Lung (tissue), 12 donors: Measurements from ENCODE around the gene NET1. TPM values are rescaled to one million over a fixed set of nuclear protein-coding genes. Genes with fewer than 3 reads are reported as not detected.

Experiments used
- ATAC-seq: fragments of 200-7000 bp; cut with Tn5 transposase; one replicate; pipeline ENCODE4 v1.9.1; 2020; ENCODE audit warnings: moderate number of reproducible peaks; ENCODE audit not compliant: insufficient read depth, low FRiP score
- DNase-seq, 3 donors: peaks; one replicate each; pipeline ENCODE4 v3.0.0-alpha.2; 2013 to 2017
- H3K27ac ChIP-seq, 2 donors: one replicate each; pipeline ENCODE4 v1.5.1; 2013; ENCODE audit warnings: mild to moderate bottlenecking in 2 of 2, moderate library complexity in 2 of 2, control low read depth in 1 of 2, inconsistent platforms in 1 of 2, low read depth in 1 of 2, low read length in 1 of 2
- H3K27me3 ChIP-seq, 3 donors: one replicate each; pipeline ENCODE4 v1.5.1; 2013; ENCODE audit warnings: low read length in 2 of 3; ENCODE audit not compliant: control insufficient read depth in 3 of 3, insufficient read depth in 3 of 3
- H3K36me3 ChIP-seq, 4 donors: one replicate each; pipeline ENCODE4 v1.5.1; 2013; ENCODE audit warnings: low read length in 4 of 4, mild to moderate bottlenecking in 1 of 4, moderate library complexity in 1 of 4; ENCODE audit not compliant: control insufficient read depth in 4 of 4, insufficient read depth in 4 of 4
- H3K4me1 ChIP-seq, 5 donors: one replicate each; pipeline ENCODE4 v1.5.1; 2013; ENCODE audit warnings: low read length in 5 of 5, mild to moderate bottlenecking in 2 of 5, moderate library complexity in 1 of 5; ENCODE audit not compliant: control insufficient read depth in 5 of 5, insufficient read depth in 5 of 5
- H3K4me3 ChIP-seq: one replicate; pipeline ENCODE4 v1.5.1; 2013; ENCODE audit warnings: mild to moderate bottlenecking, control low read depth, moderate library complexity
- H3K9ac ChIP-seq, 2 donors: one replicate each; pipeline ENCODE4 v1.5.1; 2013; ENCODE audit warnings: low read length in 2 of 2, control low read depth in 1 of 2; ENCODE audit not compliant: insufficient read depth in 1 of 2
- H3K9me3 ChIP-seq, 4 donors: one replicate each; pipeline ENCODE4 v1.5.1; 2013; ENCODE audit warnings: low read length in 3 of 4, mild to moderate bottlenecking in 1 of 4, moderate library complexity in 1 of 4; ENCODE audit not compliant: control insufficient read depth in 4 of 4, insufficient read depth in 3 of 4
- CTCF ChIP-seq: IDR thresholded peaks from 2 replicates; pipeline ENCODE4 v1.5.1; 2012; ENCODE audit warnings: mild to moderate bottlenecking; ENCODE audit errors: control extremely low read depth, extremely low read depth
- WGBS, 2 donors: extraction: QIAGEN DNeasy Blood & Tissue Kit; methylation state at CpG; one replicate each; pipeline ENCODE4 v1.1.7; 2013; 5-methylcytosine and 5-hydroxymethylcytosine counted together
- polyA plus RNA-seq, 2 donors: library from polyadenylated mRNA; stranded (reverse); fragments of 200-250 nt; gene quantifications; one replicate each; pipeline ENCODE4 v1.2.1, GENCODE V29; 2013
- total RNA-seq, 2 donors: library from RNA; depleted of rRNA in 1 of 2; stranded (reverse); fragments of >200 nt in 1 of 2; gene quantifications; one replicate each; pipeline ENCODE4 v1.2.1, GENCODE V29; 2014 to 2021
- donor health status: control.
- donor health status: control.
- donor health status: Bipolar disorder and iron deficiency.
- donor health status: healthy.
- donor health status: DM: yes; HTN: yes; CAD: no.

The NET1 gene
- total and polyA plus RNA-seq, 4 donors = 17.4 to 98.7 (median 35.9) TPM

- ATAC-seq (no peak), DNase-seq (no peak)
- Histone ChIP-seq H3K27ac (no peak overlapping the region), H3K9me3 (peaks cover 0 to 7% (median 0%) of the 10 kb centered on the region in 4 donors), H3K9ac (no peak overlapping the region), H3K27me3 (no peaks in the 10 kb centered on the region), H3K4me1 (peaks cover 0 to under 1% (median 0%) of the 10 kb centered on the region in 5 donors), H3K36me3 (no peaks in the 10 kb centered on the region), H3K4me3 (no peak overlapping the region)
- TF ChIP-seq CTCF = no peak
- WGBS, 2 donors = 91 to 93% methylated on average over 28 of the region's 28 CpGs
Observed at GRCh38 chr10:5370493-5371352, 41.6 kb upstream of the NET1 start.

DNA sequence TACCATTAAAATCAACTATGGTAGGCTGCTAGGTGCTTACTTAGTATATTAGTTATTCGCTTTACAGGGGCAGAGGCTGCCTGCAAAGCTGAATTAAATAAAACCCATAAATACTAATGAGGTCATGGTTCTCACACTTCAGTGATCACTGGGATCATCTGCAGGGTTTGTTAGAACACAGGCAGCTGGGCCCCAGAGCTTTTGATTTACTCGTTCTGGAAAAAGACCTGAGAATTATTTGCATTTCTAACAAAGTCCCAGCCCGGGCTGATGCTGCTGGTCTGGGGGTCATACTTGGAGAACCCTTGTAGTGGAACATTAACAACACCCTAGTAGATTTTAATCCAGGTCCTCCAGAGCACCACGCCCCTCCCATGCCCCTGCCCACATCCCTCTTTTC lies 39.0 kb upstream of the NET1 start:
- WGBS, 2 donors = 76 to 80% methylated on average over 4 of the region's 4 CpGs
- Histone ChIP-seq H3K9ac (no peak overlapping the region), H3K9me3 (peaks cover 0 to 7% (median 0%) of the 10 kb centered on the region in 4 donors), H3K4me3 (no peak overlapping the region), H3K36me3 (no peaks in the 10 kb centered on the region), H3K27ac (no peak overlapping the region), H3K27me3 (no peaks in the 10 kb centered on the region), H3K4me1 (no peaks in the 10 kb centered on the region)
- DNase-seq (no peak), ATAC-seq (no peak)
- no peak for TF ChIP-seq CTCF

DNA sequence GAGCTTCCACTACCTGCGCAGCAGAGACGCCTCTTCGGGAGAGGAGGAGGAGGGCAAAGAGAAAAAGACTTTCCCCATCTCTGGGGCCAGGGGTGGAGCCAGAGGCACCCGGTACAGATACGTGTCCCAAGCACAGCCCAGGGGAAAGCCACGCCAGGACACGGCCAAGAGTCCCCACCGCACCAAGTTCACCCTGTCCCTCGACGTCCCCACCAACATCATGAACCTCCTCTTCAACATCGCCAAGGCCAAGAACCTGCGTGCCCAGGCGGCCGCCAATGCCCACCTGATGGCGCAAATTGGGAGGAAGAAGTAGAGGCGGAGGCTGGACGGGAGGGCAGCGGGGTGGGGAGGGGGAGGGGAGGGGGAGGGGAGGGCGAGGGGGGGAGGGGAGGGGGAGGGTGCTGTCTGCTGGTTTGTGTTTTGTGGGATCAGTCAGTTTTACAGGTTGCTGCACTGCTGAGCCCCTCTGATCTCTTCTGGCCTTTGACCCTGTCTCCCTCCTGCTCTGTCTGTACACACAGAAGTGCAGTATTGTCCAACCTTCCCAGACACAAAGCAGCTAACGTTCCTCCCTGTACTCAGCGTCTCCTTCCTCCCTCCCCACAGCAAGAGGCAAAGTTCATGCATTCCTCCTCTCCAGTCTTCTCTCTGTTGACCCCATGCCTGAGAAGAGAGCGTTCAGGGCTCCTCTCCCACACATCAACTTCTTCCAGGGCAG lies 38.3 kb upstream of the NET1 start:
- Histone ChIP-seq H3K4me1 (no peaks in the 10 kb centered on the region), H3K9ac (no peak overlapping the region), H3K27ac (no peak overlapping the region), H3K27me3 (no peaks in the 10 kb centered on the region), H3K9me3 (peaks cover 0 to 7% (median 0%) of the 10 kb centered on the region in 4 donors), H3K36me3 (no peaks in the 10 kb centered on the region), H3K4me3 (no peak overlapping the region)
- no peak for DNase-seq
- TF ChIP-seq CTCF = no peak
- ATAC-seq = no peak
- WGBS, 2 donors = 88 to 90% methylated on average over 18 to 21 of the region's 22 CpGs
